OCI-LY1 (cell line): ENCODE data around the gene KLHL29.

ENCODE experiments used
- CTCF ChIP-seq: fragments of 200-600 bp; sonication (generic), shearing (Covaris generic); IDR thresholded peaks from 2 replicates; pipeline ENCODE4 v1.5.1; 2017; ENCODE audit warnings: mild to moderate bottlenecking, antibody characterized with exemption, low read length, moderate library complexity, mixed read lengths
- EZH2 ChIP-seq: fragments of 200-600 bp; sonication (generic), shearing (Covaris generic); IDR thresholded peaks from 2 replicates; pipeline ENCODE4 v1.8.0; 2017; ENCODE audit warnings: borderline replicate concordance, mixed run types, mild to moderate bottlenecking, antibody characterized with exemption, low read length, moderate library complexity, mixed read lengths

- TF ChIP-seq CTCF (no peak), EZH2 (no peak)
Observed at GRCh38 chr2:23605236-23605635, 220.3 kb downstream of the KLHL29 start.
